SK-N-MC (cell line): ENCODE results near the gene CCL21.

Experiments
- DNase-seq: peaks from one replicate; pipeline ENCODE4 v3.0.0-alpha.2; 2011; ENCODE audit warnings: low read depth, low spot score
- H3K27ac ChIP-seq: fragments of 200-600 bp; sonication (generic); 2 replicates; pipeline ENCODE4 v1.5.1; 2016; ENCODE audit warnings: mixed run types
- H3K36me3 ChIP-seq: fragments of 200-600 bp; sonication (generic); 2 replicates; pipeline ENCODE4 v1.6.1; 2017; ENCODE audit warnings: antibody characterized with exemption, low read length, mixed read lengths; ENCODE audit not compliant: insufficient read depth
- H3K4me3 ChIP-seq: fragments of 200-600 bp; sonication (generic); 2 replicates; pipeline ENCODE4 v1.5.1; 2016
- H3K9ac ChIP-seq: fragments of 200-600 bp; sonication (generic); 2 replicates; pipeline ENCODE4 v1.8.0; 2017; ENCODE audit warnings: mixed run types, mixed read lengths; ENCODE audit not compliant: insufficient read length
- H3K9me3 ChIP-seq: fragments of 200-600 bp; sonication (generic); 2 replicates; pipeline ENCODE4 v1.6.1; 2017; ENCODE audit warnings: low read depth, mild to moderate bottlenecking, antibody characterized with exemption, low read length, moderate library complexity, mixed read lengths
- EZH2 ChIP-seq: fragments of 200-600 bp; sonication (generic); IDR thresholded peaks from one replicate; pipeline ENCODE4 v1.6.1; 2017; ENCODE audit warnings: antibody characterized with exemption
- FOXP2 ChIP-seq: optimal IDR thresholded peaks from 2 replicates; pipeline ENCODE3; 2011; ENCODE audit warnings: mild to moderate bottlenecking, moderate library complexity; ENCODE audit not compliant: insufficient read depth; ENCODE audit errors: extremely low read length, control extremely low read depth
- POLR2AphosphoS5 ChIP-seq: IDR thresholded peaks from 2 replicates; pipeline ENCODE4 v1.6.1; 2012; ENCODE audit warnings: mild to moderate bottlenecking, low read depth, low read length, borderline replicate concordance

CCL21 gene

GRCh38 chr9:34714007-34714406, 4.1 kb upstream of the CCL21 start:
- H3K36me3 ChIP-seq = no peaks in the 10 kb centered on the region
- H3K9ac ChIP-seq = no peak overlapping the region
- H3K27ac ChIP-seq = no peak overlapping the region
- no peak for TF ChIP-seq POLR2AphosphoS5
- no peak for TF ChIP-seq FOXP2
- TF ChIP-seq EZH2 = no peak
- DNase-seq = no peak
- H3K9me3 ChIP-seq = no peaks in the 10 kb centered on the region
- no peak overlapping the region for H3K4me3 ChIP-seq

- TF ChIP-seq POLR2AphosphoS5 = no peak
- TF ChIP-seq EZH2 = no peak
- no peak for TF ChIP-seq FOXP2
- H3K9me3 ChIP-seq = no peaks in the 10 kb centered on the region
- H3K36me3 ChIP-seq = no peaks in the 10 kb centered on the region
- H3K27ac ChIP-seq = no peak overlapping the region
- no peak for DNase-seq
- no peak overlapping the region for H3K9ac ChIP-seq
- H3K4me3 ChIP-seq = no peak overlapping the region
Observed at GRCh38 chr9:34712140-34712539, 2.2 kb upstream of the CCL21 start.

- no peak for DNase-seq
- H3K4me3 ChIP-seq = no peak overlapping the region
- H3K36me3 ChIP-seq = no peaks in the 10 kb centered on the region
- no peak overlapping the region for H3K27ac ChIP-seq
- H3K9me3 ChIP-seq = no peaks in the 10 kb centered on the region
- TF ChIP-seq FOXP2 (no peak), EZH2 (no peak), POLR2AphosphoS5 (no peak)
- no peak overlapping the region for H3K9ac ChIP-seq
Observed at GRCh38 chr9:34709196-34709978, 549 bp downstream of the CCL21 start.

- TF ChIP-seq FOXP2 = no peak
- no peak for DNase-seq
Observed at GRCh38 chr9:34707130-34707529, 2.8 kb downstream of the CCL21 start.

GRCh38 chr9:34701769-34702736, 7.9 kb downstream of the CCL21 start:
- H3K4me3 ChIP-seq = peak overlapping the region; percentile 77
- H3K27ac ChIP-seq = no peak overlapping the region
- TF ChIP-seq EZH2 = no peak
- TF ChIP-seq FOXP2 = no peak
- TF ChIP-seq POLR2AphosphoS5 = no peak
- peak; percentile 51 for DNase-seq
- H3K9me3 ChIP-seq = no peaks in the 10 kb centered on the region
- no peaks in the 10 kb centered on the region for H3K36me3 ChIP-seq
- no peak overlapping the region for H3K9ac ChIP-seq

More at GRCh38 chr9:34707130-34707529, 2.8 kb downstream of the CCL21 start:
- no peak overlapping the region for H3K27ac ChIP-seq
- no peaks in the 10 kb centered on the region for H3K36me3 ChIP-seq
- no peak overlapping the region for H3K9ac ChIP-seq
- no peak overlapping the region for H3K4me3 ChIP-seq
- no peaks in the 10 kb centered on the region for H3K9me3 ChIP-seq

GRCh38 chr9:34701023-34701768, 8.7 kb downstream of the CCL21 start:
- DNase-seq = no peak
- no peak overlapping the region for H3K9ac ChIP-seq
- no peaks in the 10 kb centered on the region for H3K9me3 ChIP-seq
- peak overlapping the region; percentile 77 for H3K4me3 ChIP-seq
- TF ChIP-seq EZH2 = no peak
- TF ChIP-seq FOXP2 = no peak
- no peak for TF ChIP-seq POLR2AphosphoS5
- no peaks in the 10 kb centered on the region for H3K36me3 ChIP-seq
- H3K27ac ChIP-seq = no peak overlapping the region

- Histone ChIP-seq H3K9ac (no peak overlapping the region), H3K36me3 (no peaks in the 10 kb centered on the region), H3K4me3 (no peak overlapping the region), H3K9me3 (no peaks in the 10 kb centered on the region), H3K27ac (no peak overlapping the region)
- DNase-seq = no peak
- TF ChIP-seq EZH2 (no peak), FOXP2 (no peak), POLR2AphosphoS5 (no peak)
Observed at GRCh38 chr9:34694811-34695210, 15.1 kb downstream of the CCL21 start.

GRCh38 chr9:34693560-34693959, 16.4 kb downstream of the CCL21 start:
- H3K27ac ChIP-seq = no peak overlapping the region
- no peak overlapping the region for H3K4me3 ChIP-seq
- TF ChIP-seq EZH2 (no peak), FOXP2 (no peak), POLR2AphosphoS5 (no peak)
- DNase-seq = no peak
- no peaks in the 10 kb centered on the region for H3K9me3 ChIP-seq
- no peak overlapping the region for H3K9ac ChIP-seq
- no peaks in the 10 kb centered on the region for H3K36me3 ChIP-seq
